Measurements from ENCODE around the gene FN3KRP.

DNA sequence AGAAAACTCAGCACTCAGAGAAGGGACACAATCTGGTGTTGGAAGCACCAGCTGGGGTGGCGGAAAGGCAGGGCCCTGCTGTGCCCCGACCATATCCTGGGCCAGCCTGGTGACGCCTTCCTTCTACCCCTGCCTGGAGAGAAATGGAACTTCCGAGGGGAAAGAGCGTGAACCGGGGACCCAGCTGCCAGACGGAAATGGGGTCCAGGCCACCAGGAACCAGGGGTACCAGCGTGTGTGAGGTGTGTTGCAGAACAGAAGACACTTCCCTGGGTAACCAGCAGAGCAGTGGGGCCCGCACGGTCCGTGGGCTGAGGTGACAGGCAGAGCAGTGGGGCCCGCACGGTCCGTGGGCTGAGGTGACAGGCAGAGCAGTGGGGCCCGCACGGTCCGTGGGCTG lies 24.8 kb upstream of the FN3KRP start:
- TF ChIP-seq, protein P1, sequence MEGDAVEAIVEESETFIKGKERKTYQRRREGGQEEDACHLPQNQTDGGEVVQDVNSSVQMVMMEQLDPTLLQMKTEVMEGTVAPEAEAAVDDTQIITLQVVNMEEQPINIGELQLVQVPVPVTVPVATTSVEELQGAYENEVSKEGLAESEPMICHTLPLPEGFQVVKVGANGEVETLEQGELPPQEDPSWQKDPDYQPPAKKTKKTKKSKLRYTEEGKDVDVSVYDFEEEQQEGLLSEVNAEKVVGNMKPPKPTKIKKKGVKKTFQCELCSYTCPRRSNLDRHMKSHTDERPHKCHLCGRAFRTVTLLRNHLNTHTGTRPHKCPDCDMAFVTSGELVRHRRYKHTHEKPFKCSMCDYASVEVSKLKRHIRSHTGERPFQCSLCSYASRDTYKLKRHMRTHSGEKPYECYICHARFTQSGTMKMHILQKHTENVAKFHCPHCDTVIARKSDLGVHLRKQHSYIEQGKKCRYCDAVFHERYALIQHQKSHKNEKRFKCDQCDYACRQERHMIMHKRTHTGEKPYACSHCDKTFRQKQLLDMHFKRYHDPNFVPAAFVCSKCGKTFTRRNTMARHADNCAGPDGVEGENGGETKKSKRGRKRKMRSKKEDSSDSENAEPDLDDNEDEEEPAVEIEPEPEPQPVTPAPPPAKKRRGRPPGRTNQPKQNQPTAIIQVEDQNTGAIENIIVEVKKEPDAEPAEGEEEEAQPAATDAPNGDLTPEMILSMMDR (IDR thresholded peaks at IDR 0.05), result no peak
- no peak for TF ChIP-seq POLR2A (IDR thresholded peaks at IDR 0.05)

Measured in testis (tissue), 2 donors.